Upper lobe of left lung (tissue), 4 donors: ENCODE data around the gene TBCD.

Source experiments
- CTCF ChIP-seq, 6 experiments: fragments of 450-650 bp in 4 of 6; fragments of 200-600 bp in 2 of 6; sonication (generic) in 2 of 6; IDR thresholded peaks; one replicate each; pipeline ENCODE4 v1.5.1; 2016 to 2019; ENCODE audit warnings: antibody characterized with exemption in 6 of 6
- EP300 ChIP-seq, 4 donors: sonication (generic); formaldehyde crosslinking; IDR thresholded peaks; one replicate each; pipeline ENCODE4 v1.5.1; 2017; ENCODE audit warnings: antibody characterized with exemption in 4 of 4, control low read depth in 2 of 4
- POLR2A ChIP-seq, 4 donors: fragments of 450-650 bp; IDR thresholded peaks; one replicate each; pipeline ENCODE4 v1.5.1; 2016 to 2017; ENCODE audit warnings: antibody characterized with exemption in 4 of 4, mild to moderate bottlenecking in 2 of 4
- POLR2AphosphoS5 ChIP-seq, 2 donors: sonication (generic); formaldehyde crosslinking; IDR thresholded peaks; one replicate each; pipeline ENCODE4 v1.5.1; 2017; ENCODE audit warnings: antibody characterized with exemption in 2 of 2

GRCh38 chr17:82980632-82981031, 228.8 kb downstream of the TBCD start:
- no peak for TF ChIP-seq CTCF (IDR thresholded peaks at IDR 0.05)
- no peak for TF ChIP-seq EP300 (IDR thresholded peaks at IDR 0.05)
- no peak for TF ChIP-seq POLR2A (IDR thresholded peaks at IDR 0.05)
- no peak for TF ChIP-seq POLR2AphosphoS5 (IDR thresholded peaks at IDR 0.05)
